ENCODE results near the gene CDH5. TPM values are rescaled to one million over a fixed set of nuclear protein-coding genes. Genes with fewer than 3 reads are reported as not detected.

CDH5 gene
- total and polyA plus RNA-seq, 2 donors (not counting 3 experiments of a cell fraction or from before 2014, with no cell fraction given), result 765 to 815 TPM

DNA sequence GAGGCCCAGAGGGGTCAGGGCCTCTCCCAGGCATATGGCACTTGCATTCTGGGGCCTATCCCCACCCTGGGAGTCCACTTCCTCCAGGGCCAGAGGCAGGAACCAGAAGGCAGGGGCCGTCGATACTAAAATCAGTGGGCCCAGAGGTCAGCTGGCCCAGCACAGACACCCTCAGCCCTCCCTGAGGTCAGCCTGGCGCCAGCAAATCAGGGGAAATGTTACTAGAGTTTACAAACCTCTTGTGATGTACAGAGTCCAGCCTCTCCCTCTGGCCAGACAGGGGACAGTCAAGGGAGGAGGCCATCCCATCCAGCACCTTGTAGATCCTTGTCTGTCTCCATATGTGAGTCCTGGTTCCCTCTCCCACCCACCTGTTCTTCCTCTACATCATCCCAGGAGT is 10.8 kb downstream of the CDH5 start:
- peak overlapping the region; percentile 96 for H3K27ac ChIP-seq (ENCODE audit: insufficient read depth, low read depth, low read length)
- no peaks in the 10 kb centered on the region for H4K20me1 ChIP-seq (replicated peaks; ENCODE audit: control insufficient read depth, extremely low read depth, insufficient read depth, low read length)
- FAIRE-seq (no peak), DNase-seq (ENCODE audit: low read depth, low spot score) (no peak)
- H3K9me1 ChIP-seq (replicated peaks; ENCODE audit: control insufficient read depth, extremely low read depth, insufficient read depth, low read length), result no peaks in the 10 kb centered on the region
- H3K9me3 ChIP-seq (replicated peaks; ENCODE audit: control insufficient read depth, insufficient read depth, low read length), result no peaks in the 10 kb centered on the region
- intact Hi-C loops (cut with micrococcal nuclease) (loop anchor here (1.0 kb wide), 1 partner anchor 17 kb away; no protein-coding TSS in a partner anchor), dilution Hi-C loops (cut with MboI; ENCODE audit: extremely low pct_ligation_motif_present, low sequenced_read_pairs) (no loop called here)
- no peak overlapping the region for H3K4me3 ChIP-seq (replicated peaks in 1 of 3; ENCODE audit: insufficient read depth in 1 of 3, low read depth in 1 of 3, low read length in 3 of 3)
- ChIA-PET CTCF (interaction anchor here (1.0 to 3.6 kb wide), 3 partner anchors 9 to 30 kb away, joined by 3 to 30 read pairs (median 7); no protein-coding TSS in a partner anchor), POLR2A (interaction anchor here (0.6 to 4.5 kb wide), 2 partner anchors 11 to 279 kb away, joined by 4 to 33 read pairs; partner anchors contain the start of gene CDH5)
- H3K4me2 ChIP-seq (ENCODE audit: insufficient read depth, low read length), result peak overlapping the region; percentile 7
- H3K79me2 ChIP-seq (ENCODE audit: control insufficient read depth, insufficient read depth, low read length), result peaks cover 75% of the 10 kb centered on the region
- H3K9ac ChIP-seq (replicated peaks; ENCODE audit: extremely low read depth, insufficient read depth, low read length), result peak overlapping the region; percentile 84
- TSS peak; percentile 22 for BruUV-seq (replicated peaks)
- peaks cover 35 to 37% of the 10 kb centered on the region in 2 experiments for H3K36me3 ChIP-seq (ENCODE audit: control insufficient read depth in 2 of 2, extremely low read depth in 1 of 2, insufficient read depth in 2 of 2, low read length in 2 of 2)
- TF ChIP-seq FOS (IDR thresholded peaks at IDR 0.05; ENCODE audit: borderline replicate concordance, insufficient read depth, low read length), result no peak
- TF ChIP-seq MYC (IDR thresholded peaks at IDR 0.05; ENCODE audit: low read depth, low read length), result no peak
- no peak for TF ChIP-seq GATA2 (IDR thresholded peaks at IDR 0.05; ENCODE audit: insufficient read depth, insufficient read length, low read depth, low read length)
- H3K27me3 ChIP-seq (ENCODE audit: control insufficient read depth in 2 of 2, insufficient read depth in 2 of 2, low read length in 2 of 2), result no peaks in the 10 kb centered on the region
- no peak overlapping the region for H2AFZ ChIP-seq (ENCODE audit: low read depth, low read length)
- peaks cover 86% of the 10 kb centered on the region for H3K4me1 ChIP-seq (ENCODE audit: control insufficient read depth, extremely low read depth, insufficient read depth, low read length)

GRCh38 chr16:66378741-66379570 is 12.5 kb downstream of the CDH5 start:
- intact Hi-C loops (cut with micrococcal nuclease) (no loop called here), dilution Hi-C loops (cut with MboI; ENCODE audit: extremely low pct_ligation_motif_present, low sequenced_read_pairs) (no loop called here)
- Histone ChIP-seq H3K4me3 (replicated peaks in 1 of 3; ENCODE audit: insufficient read depth in 1 of 3, low read depth in 1 of 3, low read length in 3 of 3) (no peak overlapping the region), H3K9ac (replicated peaks; ENCODE audit: extremely low read depth, insufficient read depth, low read length) (peak overlapping the region; percentile 84), H3K4me1 (ENCODE audit: control insufficient read depth, extremely low read depth, insufficient read depth, low read length) (peaks cover 86% of the 10 kb centered on the region), H3K27me3 (ENCODE audit: control insufficient read depth in 2 of 2, insufficient read depth in 2 of 2, low read length in 2 of 2) (no peaks in the 10 kb centered on the region), H3K9me1 (replicated peaks; ENCODE audit: control insufficient read depth, extremely low read depth, insufficient read depth, low read length) (no peaks in the 10 kb centered on the region), H3K9me3 (replicated peaks; ENCODE audit: control insufficient read depth, insufficient read depth, low read length) (no peaks in the 10 kb centered on the region), H2AFZ (ENCODE audit: low read depth, low read length) (no peak overlapping the region), H4K20me1 (replicated peaks; ENCODE audit: control insufficient read depth, extremely low read depth, insufficient read depth, low read length) (no peaks in the 10 kb centered on the region), H3K79me2 (ENCODE audit: control insufficient read depth, insufficient read depth, low read length) (peaks cover 68% of the 10 kb centered on the region), H3K36me3 (ENCODE audit: control insufficient read depth in 2 of 2, extremely low read depth in 1 of 2, insufficient read depth in 2 of 2, low read length in 2 of 2) (peaks cover 34 to 36% of the 10 kb centered on the region in 2 experiments), H3K4me2 (ENCODE audit: insufficient read depth, low read length) (no peak overlapping the region), H3K27ac (ENCODE audit: insufficient read depth, low read depth, low read length) (peak overlapping the region; percentile 96)
- CTCF ChIA-PET, result no interaction called here
- no peak for TF ChIP-seq MAX (IDR thresholded peaks at IDR 0.05; ENCODE audit: insufficient read depth, insufficient read length)
- TF ChIP-seq GATA2 (IDR thresholded peaks at IDR 0.05; ENCODE audit: insufficient read depth, insufficient read length, low read depth, low read length), result no peak
- TF ChIP-seq FOS (IDR thresholded peaks at IDR 0.05; ENCODE audit: borderline replicate concordance, insufficient read depth, low read length), result no peak
- peak; percentile 18 for TF ChIP-seq POLR2AphosphoS5 (IDR thresholded peaks at IDR 0.05; ENCODE audit: insufficient read depth, low read depth, low read length)
- POLR2A ChIA-PET, result interaction anchor here (4.5 kb wide), 1 partner anchor 13 kb away, joined by 33 read pairs; the partner anchor contains the start of gene CDH5
- DNase-seq (ENCODE audit: low read depth, low spot score), result no peak
- no TSS peak for BruUV-seq (replicated peaks)
- FAIRE-seq, result no peak

Measured in endothelial cell of umbilical vein (primary cell).